ENCODE measurements around the gene ASCC1. TPM values are rescaled to one million over a fixed set of nuclear protein-coding genes. Genes with fewer than 3 reads are reported as not detected.

ASCC1 gene
- total RNA-seq, 1 experiment from 2014 or later = 12.6 TPM

- H3K9me3 ChIP-seq = no peaks in the 10 kb centered on the region
- no peak overlapping the region for H3K4me3 ChIP-seq
- H3K36me3 ChIP-seq = no peaks in the 10 kb centered on the region
- DNase-seq = no peak
- no peaks in the 10 kb centered on the region for H3K27me3 ChIP-seq
Measured at GRCh38 chr10:72105710-72106109, 110.4 kb downstream of the ASCC1 start.

- H3K4me3 ChIP-seq = no peak overlapping the region
- no peaks in the 10 kb centered on the region for H3K9me3 ChIP-seq
- H3K27me3 ChIP-seq = no peaks in the 10 kb centered on the region
- H3K36me3 ChIP-seq = no peaks in the 10 kb centered on the region
- no peak for DNase-seq
Measured at GRCh38 chr10:72105098-72105475, 111.0 kb downstream of the ASCC1 start.

DNA sequence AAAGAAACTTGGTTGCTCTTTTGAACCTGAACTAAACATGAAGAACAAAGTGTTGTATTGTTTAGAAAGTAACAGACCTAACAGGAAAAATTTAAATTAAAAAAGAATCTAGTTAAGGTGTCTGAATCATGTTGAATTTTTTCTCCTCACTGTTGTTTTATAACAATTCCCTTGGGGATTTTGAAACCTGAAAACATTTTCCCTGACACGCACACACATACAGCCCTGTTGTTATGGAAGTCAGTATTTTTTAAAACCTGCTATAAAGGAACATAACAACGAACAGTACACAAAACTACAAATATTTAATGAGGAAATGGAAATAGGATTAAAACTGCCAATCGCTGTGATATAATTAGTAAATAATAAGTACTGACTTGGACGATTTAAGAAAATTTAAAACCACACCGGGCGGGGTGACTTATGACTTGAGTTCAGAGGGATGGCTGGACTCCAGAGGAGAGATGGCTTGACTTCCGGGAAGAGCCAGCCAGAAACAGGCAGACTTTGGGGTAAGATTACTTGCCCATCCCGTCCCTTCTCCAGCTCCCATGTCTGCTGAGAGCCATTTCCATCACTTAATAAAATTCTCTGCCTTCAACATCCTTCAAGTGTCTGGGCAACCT lies 111.5 kb downstream of the ASCC1 start:
- H3K4me3 ChIP-seq = no peak overlapping the region
- no peak for DNase-seq

DNA sequence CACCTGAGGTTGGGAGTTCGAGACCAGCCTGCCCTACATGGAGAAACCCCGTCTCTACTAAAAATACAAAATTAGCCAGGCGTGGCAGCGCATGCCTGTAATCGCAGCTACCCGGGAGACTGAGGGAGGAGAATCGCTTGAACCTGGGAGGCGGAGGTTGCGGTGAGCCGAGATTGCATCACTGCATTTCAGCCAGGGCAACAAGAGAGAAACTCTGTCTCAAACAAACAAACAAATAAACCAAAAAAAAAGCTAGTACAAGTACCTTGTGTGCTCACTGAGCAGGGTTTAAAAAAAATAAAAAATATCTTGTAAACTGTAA lies 116.5 kb downstream of the ASCC1 start:
- H3K27me3 ChIP-seq = no peaks in the 10 kb centered on the region
- no peak overlapping the region for H3K4me3 ChIP-seq
- no peaks in the 10 kb centered on the region for H3K9me3 ChIP-seq
- H3K36me3 ChIP-seq = no peaks in the 10 kb centered on the region; the same call in 1 of the 2 replicates
- DNase-seq = no peak

More for the DNA sequence above, 111.5 kb downstream of the ASCC1 start:
- no peaks in the 10 kb centered on the region for H3K9me3 ChIP-seq
- no peaks in the 10 kb centered on the region for H3K27me3 ChIP-seq
- H3K36me3 ChIP-seq = no peaks in the 10 kb centered on the region

DNA sequence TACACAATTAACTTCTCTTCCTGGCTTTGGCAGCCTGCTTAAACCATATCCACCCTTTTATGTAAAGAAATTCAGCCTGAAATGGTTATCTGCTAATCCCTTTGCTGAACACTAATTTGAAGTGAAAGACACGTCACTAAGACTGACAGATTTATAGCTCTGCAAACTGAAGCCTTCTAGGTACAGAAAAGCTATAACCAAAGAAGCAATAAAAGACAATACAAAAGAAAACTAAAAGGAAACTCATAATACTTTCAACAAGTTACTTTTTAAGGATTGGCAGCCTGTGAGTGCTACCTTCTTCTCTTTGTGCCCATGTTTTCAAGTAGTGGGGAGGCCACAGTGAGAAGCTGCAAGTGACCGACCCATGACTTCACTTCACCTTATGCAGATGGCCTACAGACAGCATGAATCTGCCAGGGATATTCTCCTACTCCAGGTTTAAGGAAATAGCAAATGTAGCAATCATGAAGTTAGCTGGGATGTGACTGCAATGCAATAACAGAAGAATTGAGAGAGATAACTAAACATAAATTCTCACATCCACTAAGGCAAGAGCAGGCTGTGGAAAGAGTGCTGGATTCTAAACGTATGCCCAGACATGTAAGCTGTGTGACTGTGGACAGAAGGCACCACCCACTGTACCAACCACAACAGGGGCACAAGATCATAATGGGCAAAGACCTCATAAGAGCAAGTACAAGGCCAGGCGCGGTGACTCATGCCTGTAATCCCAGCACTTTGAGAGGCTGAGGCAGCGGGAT lies 117.1 kb downstream of the ASCC1 start:
- no peaks in the 10 kb centered on the region for H3K27me3 ChIP-seq
- no peaks in the 10 kb centered on the region for H3K9me3 ChIP-seq
- no peak for DNase-seq
- no peak overlapping the region for H3K4me3 ChIP-seq
- H3K36me3 ChIP-seq = no peaks in the 10 kb centered on the region; the same call in 1 of the 2 replicates

DNA sequence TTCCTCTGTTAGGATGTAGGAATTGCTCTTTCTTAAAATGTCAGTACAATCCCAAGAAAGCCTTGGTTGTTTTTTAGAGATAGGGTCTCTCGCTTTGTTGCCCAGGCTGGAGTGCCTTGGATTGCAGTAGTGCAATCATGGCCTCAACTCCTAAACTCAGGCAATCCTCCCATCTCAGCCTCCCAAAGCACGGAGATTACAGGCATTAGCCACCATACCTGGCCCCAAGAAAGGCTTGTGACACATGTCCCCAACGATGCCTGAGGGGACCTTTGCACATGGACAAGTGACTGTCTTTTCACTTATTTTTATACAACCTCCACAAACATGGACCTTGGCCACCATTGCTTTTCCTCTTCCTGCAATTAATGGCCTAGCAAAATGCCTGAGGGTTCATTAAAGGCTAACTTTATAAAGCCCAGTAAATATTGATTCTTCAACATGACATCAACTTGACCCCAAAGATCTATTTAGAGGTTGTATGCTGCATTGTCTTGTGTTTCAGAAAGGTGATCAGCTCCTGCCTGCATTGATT lies 117.7 kb downstream of the ASCC1 start:
- Histone ChIP-seq H3K27me3 (no peaks in the 10 kb centered on the region), H3K4me3 (no peak overlapping the region), H3K36me3 (no peaks in the 10 kb centered on the region; the same call in 1 of the 2 replicates), H3K9me3 (no peaks in the 10 kb centered on the region)
- no peak for DNase-seq

- Histone ChIP-seq H3K4me3 (no peak overlapping the region), H3K9me3 (no peaks in the 10 kb centered on the region), H3K36me3 (no peaks in the 10 kb centered on the region; the same call in 1 of the 2 replicates), H3K27me3 (no peaks in the 10 kb centered on the region)
- peak; percentile 76 for DNase-seq
Measured at GRCh38 chr10:72097448-72098300, 118.4 kb downstream of the ASCC1 start.

- Histone ChIP-seq H3K36me3 (no peaks in the 10 kb centered on the region; the same call in 1 of the 2 replicates), H3K4me3 (no peak overlapping the region), H3K9me3 (no peaks in the 10 kb centered on the region), H3K27me3 (no peaks in the 10 kb centered on the region)
- DNase-seq = no peak
Measured at GRCh38 chr10:72096115-72097000, 119.7 kb downstream of the ASCC1 start.

GRCh38 chr10:72095195-72095594 lies 120.9 kb downstream of the ASCC1 start:
- no peak overlapping the region for H3K4me3 ChIP-seq
- no peaks in the 10 kb centered on the region for H3K27me3 ChIP-seq
- H3K9me3 ChIP-seq = no peaks in the 10 kb centered on the region
- H3K36me3 ChIP-seq = no peaks in the 10 kb centered on the region; the same call in 1 of the 2 replicates
- no peak for DNase-seq

DNA sequence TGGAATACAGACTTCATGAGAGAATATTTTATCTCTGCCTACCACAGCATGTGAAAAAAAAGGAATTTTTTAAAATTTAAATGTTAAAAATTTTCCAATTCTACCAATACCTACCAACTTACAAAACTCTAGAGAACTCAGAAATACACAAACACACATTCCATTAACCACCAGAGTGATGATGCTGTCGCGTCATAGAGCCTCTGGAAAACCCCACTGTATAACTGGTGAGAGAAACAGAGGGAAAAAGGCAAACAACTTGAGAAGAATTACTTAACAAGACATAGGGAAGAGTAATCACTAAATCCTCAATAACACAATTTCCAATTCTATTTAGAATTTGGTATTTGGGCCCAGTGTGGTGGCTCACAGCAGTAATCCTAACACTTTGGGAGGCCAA lies 121.5 kb downstream of the ASCC1 start:
- H3K27me3 ChIP-seq = no peaks in the 10 kb centered on the region
- no peak overlapping the region for H3K4me3 ChIP-seq
- no peaks in the 10 kb centered on the region; the same call in 1 of the 2 replicates for H3K36me3 ChIP-seq
- DNase-seq = no peak
- H3K9me3 ChIP-seq = no peaks in the 10 kb centered on the region

GRCh38 chr10:72093450-72093849 lies 122.6 kb downstream of the ASCC1 start:
- Histone ChIP-seq H3K4me3 (no peak overlapping the region), H3K36me3 (no peaks in the 10 kb centered on the region; the same call in 1 of the 2 replicates), H3K9me3 (no peaks in the 10 kb centered on the region), H3K27me3 (no peaks in the 10 kb centered on the region)
- DNase-seq = no peak

- no peak overlapping the region for H3K4me3 ChIP-seq
- H3K9me3 ChIP-seq = no peaks in the 10 kb centered on the region
- no peaks in the 10 kb centered on the region; the same call in 1 of the 2 replicates for H3K36me3 ChIP-seq
- H3K27me3 ChIP-seq = no peaks in the 10 kb centered on the region
- no peak for DNase-seq
Measured at GRCh38 chr10:72092987-72093386, 123.1 kb downstream of the ASCC1 start.

DNA sequence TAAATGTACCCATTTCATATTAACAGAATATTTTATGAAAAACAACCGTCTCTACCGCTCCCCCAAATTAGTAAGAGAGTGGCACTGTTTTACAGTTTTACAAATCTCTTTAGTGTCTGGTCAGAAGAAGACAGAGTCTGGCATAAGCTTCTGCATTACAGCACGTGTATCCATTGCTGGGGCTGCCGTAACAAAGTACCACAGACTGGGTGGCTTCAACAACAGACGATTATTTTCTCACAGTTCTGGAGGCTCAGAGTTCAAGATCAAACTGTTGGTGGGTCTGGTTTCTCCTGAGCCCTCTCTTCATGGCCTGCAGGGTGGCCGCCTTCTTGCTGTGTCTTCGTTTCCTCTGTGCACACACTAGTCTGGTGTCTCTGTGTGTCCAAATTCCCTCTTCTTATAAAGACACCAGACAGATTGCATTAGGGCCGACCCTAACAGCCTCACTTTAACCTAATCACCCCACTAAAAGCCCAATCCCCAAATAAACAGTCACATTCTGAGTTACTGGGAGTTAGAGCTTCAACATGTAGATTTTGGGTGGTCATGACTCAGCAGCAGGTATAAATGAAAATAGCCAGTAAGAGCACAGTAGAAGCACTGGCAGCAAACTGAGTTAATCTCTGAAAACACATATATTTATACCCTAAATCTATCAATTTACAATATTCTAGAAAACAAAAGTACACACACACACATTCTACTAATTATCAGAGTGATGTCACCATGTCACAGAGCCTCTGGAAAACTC lies 123.7 kb downstream of the ASCC1 start:
- Histone ChIP-seq H3K27me3 (no peaks in the 10 kb centered on the region), H3K36me3 (no peaks in the 10 kb centered on the region; the same call in 1 of the 2 replicates), H3K9me3 (no peaks in the 10 kb centered on the region), H3K4me3 (no peak overlapping the region)
- DNase-seq = no peak

DNA sequence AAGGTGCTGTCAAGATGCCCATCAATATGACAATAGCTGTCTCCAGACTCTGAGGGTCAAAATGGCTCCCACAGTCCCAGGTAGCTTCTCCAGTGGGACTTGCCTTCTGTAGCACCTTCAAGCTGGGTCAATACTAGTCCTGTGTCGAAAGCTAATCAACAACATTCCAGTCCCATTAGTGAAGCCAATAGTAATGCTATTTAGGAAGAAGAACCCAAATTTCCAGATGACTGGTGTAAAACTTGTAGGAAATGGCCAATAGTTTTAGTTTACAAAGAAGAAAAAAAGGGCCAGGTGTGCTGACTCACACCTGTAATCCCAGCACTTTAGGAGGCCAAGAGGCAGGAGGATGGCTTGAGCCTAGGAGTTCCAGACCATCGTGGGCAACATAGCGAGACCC lies 125.8 kb downstream of the ASCC1 start:
- Histone ChIP-seq H3K9me3 (no peaks in the 10 kb centered on the region), H3K27me3 (no peaks in the 10 kb centered on the region), H3K4me3 (no peak overlapping the region), H3K36me3 (no peaks in the 10 kb centered on the region)
- DNase-seq = no peak

GRCh38 chr10:72089618-72090017 lies 126.5 kb downstream of the ASCC1 start:
- Histone ChIP-seq H3K36me3 (no peaks in the 10 kb centered on the region), H3K9me3 (no peaks in the 10 kb centered on the region), H3K4me3 (no peak overlapping the region), H3K27me3 (no peaks in the 10 kb centered on the region)
- DNase-seq = no peak

Measured in MG63 (cell line).